Measurements from ENCODE around the gene SH3GL3.

SH3GL3 gene

GRCh38 chr15:83462953-83463433 is 15.9 kb downstream of the SH3GL3 start:
- H3K4me1 ChIP-seq (ENCODE audit: insufficient read depth, low read length), result no peaks in the 10 kb centered on the region
- H3K27ac ChIP-seq (ENCODE audit: low read length), result no peak overlapping the region
- no peak overlapping the region for H3K4me3 ChIP-seq (ENCODE audit: low read length)
- H3K27me3 ChIP-seq (ENCODE audit: insufficient read depth, low read length), result no peaks in the 10 kb centered on the region
- no peaks in the 10 kb centered on the region for H3K36me3 ChIP-seq (ENCODE audit: insufficient read depth, low read depth, low read length)
- no peak overlapping the region for H3K9ac ChIP-seq (ENCODE audit: low read depth, low read length)
- no peaks in the 10 kb centered on the region for H3K9me3 ChIP-seq (ENCODE audit: insufficient read depth, low read depth, low read length)

DNA sequence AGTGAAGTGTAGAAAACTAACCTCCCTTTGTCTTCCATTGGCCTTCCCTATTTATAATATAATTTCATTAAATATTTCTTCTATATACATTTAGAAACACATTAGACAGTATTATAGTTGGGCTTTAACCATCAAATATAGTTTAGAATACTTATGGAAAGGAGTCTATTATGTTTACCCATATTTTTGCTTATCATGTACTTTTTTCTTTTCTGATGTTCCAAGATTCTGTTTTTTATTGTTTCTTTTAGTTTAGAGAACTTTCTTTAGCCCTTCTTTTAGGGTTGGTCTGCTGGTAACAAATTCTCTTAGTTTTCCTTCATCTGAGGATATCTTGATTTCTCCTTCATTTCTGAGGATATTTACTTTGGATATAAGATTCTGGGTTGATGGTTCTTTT is 23.7 kb downstream of the SH3GL3 start:
- Histone ChIP-seq H3K27ac (ENCODE audit: low read length) (no peak overlapping the region), H3K9me3 (ENCODE audit: insufficient read depth, low read depth, low read length) (peaks cover 4% of the 10 kb centered on the region; the same call in 1 of the 2 replicates), H3K36me3 (ENCODE audit: insufficient read depth, low read depth, low read length) (no peaks in the 10 kb centered on the region), H3K4me1 (ENCODE audit: insufficient read depth, low read length) (peaks cover 9% of the 10 kb centered on the region; the same call in 1 of the 2 replicates), H3K4me3 (ENCODE audit: low read length) (no peak overlapping the region), H3K9ac (ENCODE audit: low read depth, low read length) (no peak overlapping the region), H3K27me3 (ENCODE audit: insufficient read depth, low read length) (no peaks in the 10 kb centered on the region)

DNA sequence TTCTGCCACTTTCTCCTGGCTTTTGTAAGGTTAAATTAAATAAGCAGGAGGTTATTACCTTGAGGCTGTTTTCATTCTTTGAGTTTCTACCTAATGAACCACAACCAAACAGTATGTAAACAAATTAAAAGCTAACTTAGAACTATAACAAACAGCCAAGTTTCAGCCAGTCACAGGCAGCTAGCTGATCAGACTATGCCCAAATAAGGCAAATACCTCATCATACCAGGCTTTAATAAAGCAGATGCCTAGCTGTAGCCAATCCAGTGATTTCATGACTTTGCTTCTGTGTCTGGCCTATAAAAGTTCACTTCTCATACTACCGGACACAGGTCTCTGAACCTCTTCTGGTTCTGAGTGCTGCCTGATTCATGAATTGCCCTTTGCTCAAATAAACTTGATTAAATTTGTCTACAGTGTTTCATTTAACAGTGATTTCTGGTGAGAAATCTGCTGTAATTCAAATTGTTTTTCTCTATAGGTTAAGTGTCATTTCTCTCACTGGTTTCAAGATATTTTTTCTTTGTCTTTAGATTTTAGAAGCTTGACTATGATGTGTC is 24.2 kb downstream of the SH3GL3 start:
- Histone ChIP-seq H3K27ac (ENCODE audit: low read length) (no peak overlapping the region), H3K4me3 (ENCODE audit: low read length) (no peak overlapping the region), H3K27me3 (ENCODE audit: insufficient read depth, low read length) (no peaks in the 10 kb centered on the region), H3K36me3 (ENCODE audit: insufficient read depth, low read depth, low read length) (no peaks in the 10 kb centered on the region), H3K4me1 (ENCODE audit: insufficient read depth, low read length) (peaks cover 12% of the 10 kb centered on the region; the same call in 1 of the 2 replicates), H3K9ac (ENCODE audit: low read depth, low read length) (no peak overlapping the region), H3K9me3 (ENCODE audit: insufficient read depth, low read depth, low read length) (peaks cover 4% of the 10 kb centered on the region; the same call in 1 of the 2 replicates)

DNA sequence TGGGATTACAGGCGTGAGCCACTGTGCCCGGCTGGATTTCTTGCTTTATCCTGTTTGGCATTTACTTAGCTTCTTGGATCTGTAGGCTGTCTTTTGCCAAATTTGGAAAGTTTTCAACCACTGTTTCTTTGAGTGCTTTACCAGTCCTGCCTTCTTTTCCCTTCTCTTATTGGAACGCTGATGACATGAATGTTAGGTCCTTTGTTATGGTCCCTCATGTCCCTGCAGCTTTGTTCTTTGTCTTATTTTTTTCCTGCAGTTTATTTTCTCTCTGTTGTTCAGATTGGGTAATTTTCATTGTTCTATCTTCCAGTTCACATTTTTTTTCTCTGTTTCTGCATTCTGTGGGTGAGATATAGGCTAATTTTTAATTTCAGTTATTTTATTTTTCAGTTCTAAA is 25.0 kb downstream of the SH3GL3 start:
- no peak overlapping the region for H3K27ac ChIP-seq (ENCODE audit: low read length)
- H3K9ac ChIP-seq (ENCODE audit: low read depth, low read length), result no peak overlapping the region
- H3K36me3 ChIP-seq (ENCODE audit: insufficient read depth, low read depth, low read length), result no peaks in the 10 kb centered on the region
- H3K4me3 ChIP-seq (ENCODE audit: low read length), result no peak overlapping the region
- peaks cover 20% of the 10 kb centered on the region for H3K4me1 ChIP-seq (ENCODE audit: insufficient read depth, low read length)
- no peaks in the 10 kb centered on the region for H3K27me3 ChIP-seq (ENCODE audit: insufficient read depth, low read length)
- peaks cover 4% of the 10 kb centered on the region; the same call in 1 of the 2 replicates for H3K9me3 ChIP-seq (ENCODE audit: insufficient read depth, low read depth, low read length)

- Histone ChIP-seq H3K27me3 (ENCODE audit: insufficient read depth, low read length) (no peaks in the 10 kb centered on the region), H3K4me3 (ENCODE audit: low read length) (no peak overlapping the region), H3K36me3 (ENCODE audit: insufficient read depth, low read depth, low read length) (no peaks in the 10 kb centered on the region), H3K9ac (ENCODE audit: low read depth, low read length) (no peak overlapping the region), H3K4me1 (ENCODE audit: insufficient read depth, low read length) (peaks cover 21% of the 10 kb centered on the region), H3K9me3 (ENCODE audit: insufficient read depth, low read depth, low read length) (peaks cover 4% of the 10 kb centered on the region; the same call in 1 of the 2 replicates), H3K27ac (ENCODE audit: low read length) (no peak overlapping the region)
Observed at GRCh38 chr15:83472797-83473196, 25.7 kb downstream of the SH3GL3 start.

GRCh38 chr15:83474578-83474977 is 27.4 kb downstream of the SH3GL3 start:
- no peaks in the 10 kb centered on the region for H3K36me3 ChIP-seq (ENCODE audit: insufficient read depth, low read depth, low read length)

DNA sequence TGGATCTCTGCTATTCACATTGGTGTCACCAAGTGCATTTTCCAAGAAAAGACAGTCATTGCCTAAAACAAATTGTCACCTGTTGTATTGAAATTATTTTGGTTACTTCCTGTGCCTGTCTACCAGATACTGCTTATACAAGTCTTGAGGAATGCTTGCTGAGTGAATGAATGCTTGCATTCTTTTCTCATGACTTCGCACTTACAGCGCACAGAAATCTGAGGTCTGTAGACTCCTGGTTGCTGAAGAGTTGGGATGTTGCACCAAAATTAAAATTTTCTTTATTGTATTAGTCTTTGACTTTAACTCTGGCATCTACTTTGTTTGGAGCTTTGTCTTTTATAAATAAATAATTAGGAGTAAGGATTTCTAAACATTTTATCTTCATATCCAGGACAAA is 28.4 kb downstream of the SH3GL3 start:
- Histone ChIP-seq H3K36me3 (ENCODE audit: insufficient read depth, low read depth, low read length) (no peaks in the 10 kb centered on the region), H3K27ac (ENCODE audit: low read length) (no peak overlapping the region), H3K9ac (ENCODE audit: low read depth, low read length) (no peak overlapping the region), H3K27me3 (ENCODE audit: insufficient read depth, low read length) (no peaks in the 10 kb centered on the region), H3K4me1 (ENCODE audit: insufficient read depth, low read length) (peaks cover 21% of the 10 kb centered on the region), H3K4me3 (ENCODE audit: low read length) (no peak overlapping the region), H3K9me3 (ENCODE audit: insufficient read depth, low read depth, low read length) (peaks cover 4% of the 10 kb centered on the region; the same call in 1 of the 2 replicates)

More at GRCh38 chr15:83474578-83474977, 27.4 kb downstream of the SH3GL3 start:
- peaks cover 21% of the 10 kb centered on the region for H3K4me1 ChIP-seq (ENCODE audit: insufficient read depth, low read length)
- no peak overlapping the region for H3K9ac ChIP-seq (ENCODE audit: low read depth, low read length)
- H3K27ac ChIP-seq (ENCODE audit: low read length), result no peak overlapping the region
- H3K4me3 ChIP-seq (ENCODE audit: low read length), result no peak overlapping the region
- peaks cover 4% of the 10 kb centered on the region; the same call in 1 of the 2 replicates for H3K9me3 ChIP-seq (ENCODE audit: insufficient read depth, low read depth, low read length)
- no peaks in the 10 kb centered on the region for H3K27me3 ChIP-seq (ENCODE audit: insufficient read depth, low read length)

DNA sequence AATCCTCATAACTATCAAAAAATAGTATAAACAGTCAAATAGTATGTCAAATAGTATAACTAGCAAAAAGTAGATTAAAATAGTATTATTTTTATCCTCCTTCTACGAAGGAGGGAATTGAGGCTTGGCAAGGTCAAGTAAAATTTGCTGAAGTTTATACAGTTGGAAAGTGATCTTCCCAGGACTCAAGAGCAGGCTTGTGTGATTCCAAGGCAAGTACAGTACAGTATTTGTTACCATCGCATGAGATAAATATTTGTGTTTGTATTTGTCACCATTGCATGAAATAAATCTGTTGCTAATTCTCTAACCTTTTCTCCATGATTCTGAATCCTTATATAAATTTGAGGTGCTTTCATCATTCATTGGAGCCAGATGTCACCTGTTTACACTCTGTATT is 28.9 kb downstream of the SH3GL3 start:
- no peak overlapping the region for H3K4me3 ChIP-seq (ENCODE audit: low read length)
- no peaks in the 10 kb centered on the region for H3K36me3 ChIP-seq (ENCODE audit: insufficient read depth, low read depth, low read length)
- H3K27me3 ChIP-seq (ENCODE audit: insufficient read depth, low read length), result no peaks in the 10 kb centered on the region
- peaks cover 4% of the 10 kb centered on the region; the same call in 1 of the 2 replicates for H3K9me3 ChIP-seq (ENCODE audit: insufficient read depth, low read depth, low read length)
- H3K9ac ChIP-seq (ENCODE audit: low read depth, low read length), result no peak overlapping the region
- H3K27ac ChIP-seq (ENCODE audit: low read length), result no peak overlapping the region
- peaks cover 21% of the 10 kb centered on the region for H3K4me1 ChIP-seq (ENCODE audit: insufficient read depth, low read length)

DNA sequence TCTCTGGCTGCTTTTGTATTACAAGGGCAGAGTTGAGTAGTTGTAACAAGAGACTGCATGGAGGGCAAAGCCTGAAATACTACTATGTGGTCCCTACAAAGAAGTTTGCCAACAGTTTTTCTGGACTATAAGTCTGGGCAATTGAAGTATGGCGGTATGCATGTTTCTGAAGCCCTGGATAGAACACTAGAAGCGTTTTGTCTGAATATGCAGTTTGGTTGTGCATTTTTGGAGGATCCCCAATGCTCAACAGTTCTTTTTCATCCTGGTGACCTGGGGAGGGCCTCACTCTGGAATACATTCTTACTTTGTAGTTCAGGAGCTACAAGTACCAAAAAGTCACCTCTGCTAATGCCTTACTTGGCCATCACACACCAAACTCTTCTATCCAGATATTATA is 29.6 kb downstream of the SH3GL3 start:
- H3K4me1 ChIP-seq (ENCODE audit: insufficient read depth, low read length), result peaks cover 21% of the 10 kb centered on the region
- no peaks in the 10 kb centered on the region for H3K9me3 ChIP-seq (ENCODE audit: insufficient read depth, low read depth, low read length)
- H3K9ac ChIP-seq (ENCODE audit: low read depth, low read length), result no peak overlapping the region
- no peaks in the 10 kb centered on the region for H3K36me3 ChIP-seq (ENCODE audit: insufficient read depth, low read depth, low read length)
- H3K4me3 ChIP-seq (ENCODE audit: low read length), result no peak overlapping the region
- H3K27me3 ChIP-seq (ENCODE audit: insufficient read depth, low read length), result no peaks in the 10 kb centered on the region
- no peak overlapping the region for H3K27ac ChIP-seq (ENCODE audit: low read length)

GRCh38 chr15:83477172-83477807 is 30.1 kb downstream of the SH3GL3 start:
- Histone ChIP-seq H3K4me1 (ENCODE audit: insufficient read depth, low read length) (peaks cover 20% of the 10 kb centered on the region), H3K27me3 (ENCODE audit: insufficient read depth, low read length) (no peaks in the 10 kb centered on the region), H3K4me3 (ENCODE audit: low read length) (no peak overlapping the region), H3K9ac (ENCODE audit: low read depth, low read length) (no peak overlapping the region), H3K27ac (ENCODE audit: low read length) (no peak overlapping the region), H3K36me3 (ENCODE audit: insufficient read depth, low read depth, low read length) (no peaks in the 10 kb centered on the region), H3K9me3 (ENCODE audit: insufficient read depth, low read depth, low read length) (no peaks in the 10 kb centered on the region)

DNA sequence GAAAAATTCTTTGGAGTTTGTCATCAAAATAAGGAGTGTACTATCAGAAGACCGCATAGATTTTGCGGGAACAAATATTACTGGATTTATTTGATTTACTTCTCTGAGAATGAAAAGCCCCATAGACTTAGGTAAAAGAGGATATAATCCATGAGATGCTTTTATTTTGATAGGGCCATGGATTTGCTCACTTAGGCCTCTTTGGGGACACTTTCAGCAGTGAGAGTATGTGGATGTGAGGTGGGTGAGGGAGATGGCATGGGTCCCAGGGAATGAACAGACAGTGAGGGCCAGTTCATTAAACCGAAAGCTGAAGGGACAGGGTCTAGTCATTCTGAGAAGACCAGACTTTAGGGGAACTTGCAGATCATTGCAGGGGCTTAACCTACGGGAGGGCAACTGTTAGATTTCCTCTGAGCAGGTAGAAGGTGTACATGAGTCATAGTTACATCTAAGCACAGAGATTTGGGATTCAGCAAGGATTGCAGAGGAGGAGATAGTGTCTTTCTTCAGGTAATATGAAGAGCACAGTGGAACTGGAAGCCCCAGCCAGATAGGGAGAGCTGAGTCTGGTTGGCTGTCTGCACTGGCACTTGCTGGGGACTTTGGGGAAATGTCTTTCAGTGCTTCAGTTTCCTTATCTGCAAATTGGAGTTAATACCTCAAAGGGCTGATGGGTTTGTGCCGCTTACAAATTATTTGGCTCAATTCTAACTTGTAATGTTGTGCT is 30.8 kb downstream of the SH3GL3 start:
- Histone ChIP-seq H3K27ac (ENCODE audit: low read length) (no peak overlapping the region), H3K36me3 (ENCODE audit: insufficient read depth, low read depth, low read length) (no peaks in the 10 kb centered on the region), H3K27me3 (ENCODE audit: insufficient read depth, low read length) (no peaks in the 10 kb centered on the region), H3K4me1 (ENCODE audit: insufficient read depth, low read length) (peaks cover 15% of the 10 kb centered on the region), H3K9ac (ENCODE audit: low read depth, low read length) (no peak overlapping the region), H3K9me3 (ENCODE audit: insufficient read depth, low read depth, low read length) (no peaks in the 10 kb centered on the region), H3K4me3 (ENCODE audit: low read length) (no peak overlapping the region)
